Measurements from ENCODE around the gene FAM222A. TPM values are rescaled to one million over a fixed set of nuclear protein-coding genes. Genes with fewer than 3 reads are reported as not detected.

FAM222A gene
- total RNA-seq, 1 experiment from 2014 or later, result 18.0 TPM

GRCh38 chr12:109816870-109817269, 103.2 kb downstream of the FAM222A start:
- Mint-ChIP-seq H3K9me3 (ENCODE audit: unreplicated experiment) (no peaks in the 10 kb centered on the region), H3K36me3 (ENCODE audit: insufficient read depth, unreplicated experiment) (no peaks in the 10 kb centered on the region), H3K27ac (ENCODE audit: unreplicated experiment) (no peak overlapping the region), H3K4me1 (ENCODE audit: low read depth, unreplicated experiment) (no peaks in the 10 kb centered on the region), H3K4me3 (ENCODE audit: unreplicated experiment) (no peak overlapping the region), H3K27me3 (ENCODE audit: insufficient read depth, unreplicated experiment) (no peaks in the 10 kb centered on the region)
- ChIA-PET CTCF (no interaction called here), POLR2A (no interaction called here)
- DNase-seq, result no peak
- intact Hi-C loops (cut with micrococcal nuclease; ENCODE audit: unreplicated experiment), result no loop called here
- no TSS peak for BruUV-seq (replicated peaks)
- H3K4me1 ChIP-seq, result peaks cover 11% of the 10 kb centered on the region
- H3K27me3 ChIP-seq (replicated peaks; ENCODE audit: control insufficient read depth, insufficient read depth, low read length), result no peaks in the 10 kb centered on the region
- H3K4me3 ChIP-seq (ENCODE audit: low read depth, low read length), result no peak overlapping the region
- no peaks in the 10 kb centered on the region for H3K9me3 ChIP-seq
- no peak for TF ChIP-seq CTCF (IDR thresholded peaks at IDR 0.05; ENCODE audit: insufficient read depth in 1 of 2, low read depth in 1 of 2, low read length in 1 of 2, severe bottlenecking in 1 of 2, unreplicated experiment in 1 of 2)
- no peaks in the 10 kb centered on the region for H3K36me3 ChIP-seq (ENCODE audit: control insufficient read depth, insufficient read depth, low read length)

GRCh38 chr12:109817627-109818231, 104.1 kb downstream of the FAM222A start:
- ChIA-PET POLR2A (no interaction called here), CTCF (no interaction called here)
- no TSS peak for BruUV-seq (replicated peaks)
- Mint-ChIP-seq H3K4me1 (ENCODE audit: low read depth, unreplicated experiment) (no peaks in the 10 kb centered on the region), H3K9me3 (ENCODE audit: unreplicated experiment) (no peaks in the 10 kb centered on the region), H3K4me3 (ENCODE audit: unreplicated experiment) (no peak overlapping the region), H3K27ac (ENCODE audit: unreplicated experiment) (no peak overlapping the region), H3K27me3 (ENCODE audit: insufficient read depth, unreplicated experiment) (no peaks in the 10 kb centered on the region), H3K36me3 (ENCODE audit: insufficient read depth, unreplicated experiment) (no peaks in the 10 kb centered on the region)
- DNase-seq, result no peak
- Histone ChIP-seq H3K36me3 (ENCODE audit: control insufficient read depth, insufficient read depth, low read length) (no peaks in the 10 kb centered on the region), H3K4me1 (peaks cover 14% of the 10 kb centered on the region), H3K4me3 (ENCODE audit: low read depth, low read length) (no peak overlapping the region), H3K27me3 (replicated peaks; ENCODE audit: control insufficient read depth, insufficient read depth, low read length) (no peaks in the 10 kb centered on the region), H3K9me3 (no peaks in the 10 kb centered on the region)
- intact Hi-C loops (cut with micrococcal nuclease; ENCODE audit: unreplicated experiment), result no loop called here
- no peak for TF ChIP-seq CTCF (IDR thresholded peaks at IDR 0.05; ENCODE audit: insufficient read depth in 1 of 2, low read depth in 1 of 2, low read length in 1 of 2, severe bottlenecking in 1 of 2, unreplicated experiment in 1 of 2)

- Histone ChIP-seq H3K36me3 (ENCODE audit: control insufficient read depth, insufficient read depth, low read length) (no peaks in the 10 kb centered on the region), H3K4me1 (peaks cover 14% of the 10 kb centered on the region), H3K9me3 (no peaks in the 10 kb centered on the region), H3K4me3 (ENCODE audit: low read depth, low read length) (no peak overlapping the region), H3K27me3 (replicated peaks; ENCODE audit: control insufficient read depth, insufficient read depth, low read length) (no peaks in the 10 kb centered on the region)
- H3K4me3 Mint-ChIP-seq (ENCODE audit: unreplicated experiment), result no peak overlapping the region
- H3K27ac Mint-ChIP-seq (ENCODE audit: unreplicated experiment), result no peak overlapping the region
- ChIA-PET CTCF (no interaction called here), POLR2A (no interaction called here)
- no peaks in the 10 kb centered on the region for H3K27me3 Mint-ChIP-seq (ENCODE audit: insufficient read depth, unreplicated experiment)
- no peaks in the 10 kb centered on the region for H3K9me3 Mint-ChIP-seq (ENCODE audit: unreplicated experiment)
- DNase-seq, result no peak
- H3K4me1 Mint-ChIP-seq (ENCODE audit: low read depth, unreplicated experiment), result no peaks in the 10 kb centered on the region
- no TSS peak for BruUV-seq (replicated peaks)
- intact Hi-C loops (cut with micrococcal nuclease; ENCODE audit: unreplicated experiment), result no loop called here
- no peaks in the 10 kb centered on the region for H3K36me3 Mint-ChIP-seq (ENCODE audit: insufficient read depth, unreplicated experiment)
- no peak for TF ChIP-seq CTCF (IDR thresholded peaks at IDR 0.05; ENCODE audit: insufficient read depth in 1 of 2, low read depth in 1 of 2, low read length in 1 of 2, severe bottlenecking in 1 of 2, unreplicated experiment in 1 of 2)
These were observed 104.6 kb downstream of the FAM222A start for GRCh38 chr12:109818253-109818652.

All from Caco-2 (cell line).